Measurements from ENCODE around the gene CCNL2.

CCNL2 gene

DNA sequence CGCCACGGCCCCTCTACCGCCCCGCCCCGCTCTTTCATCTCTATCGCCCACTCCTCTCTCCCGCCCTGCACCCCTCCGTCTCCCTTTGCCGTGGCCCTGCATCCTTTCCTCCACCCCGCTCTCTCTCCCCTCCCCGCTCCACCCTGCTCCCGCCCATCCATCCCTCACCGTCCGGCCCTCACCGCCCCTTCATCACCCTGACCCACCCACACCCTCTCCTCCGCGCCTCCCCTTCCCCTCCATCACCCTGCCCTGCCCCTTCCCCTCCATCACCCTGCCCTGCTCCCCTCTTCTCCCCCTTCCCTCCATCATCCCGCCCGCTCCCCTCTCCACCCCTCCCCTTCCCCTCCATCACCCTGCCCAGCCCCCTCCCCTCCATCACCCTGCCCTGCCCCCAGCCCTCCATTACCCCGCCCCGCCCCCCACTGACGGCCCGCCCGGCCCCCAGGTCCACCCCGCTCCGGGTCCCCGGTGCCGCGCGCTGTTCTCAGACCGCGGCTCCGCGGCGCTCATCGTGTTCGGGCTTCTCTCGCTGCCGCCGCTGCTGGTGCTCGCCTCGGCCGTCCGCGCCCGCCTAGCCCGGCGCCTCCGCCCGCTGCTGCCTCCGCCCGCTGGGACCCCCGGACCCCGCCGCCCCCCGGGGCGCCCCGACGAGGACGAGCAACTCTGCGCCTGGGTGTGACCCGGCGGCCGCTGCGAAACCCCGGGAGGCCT, 28.1 kb upstream of the CCNL2 start:
- TF ChIP-seq, protein P1, sequence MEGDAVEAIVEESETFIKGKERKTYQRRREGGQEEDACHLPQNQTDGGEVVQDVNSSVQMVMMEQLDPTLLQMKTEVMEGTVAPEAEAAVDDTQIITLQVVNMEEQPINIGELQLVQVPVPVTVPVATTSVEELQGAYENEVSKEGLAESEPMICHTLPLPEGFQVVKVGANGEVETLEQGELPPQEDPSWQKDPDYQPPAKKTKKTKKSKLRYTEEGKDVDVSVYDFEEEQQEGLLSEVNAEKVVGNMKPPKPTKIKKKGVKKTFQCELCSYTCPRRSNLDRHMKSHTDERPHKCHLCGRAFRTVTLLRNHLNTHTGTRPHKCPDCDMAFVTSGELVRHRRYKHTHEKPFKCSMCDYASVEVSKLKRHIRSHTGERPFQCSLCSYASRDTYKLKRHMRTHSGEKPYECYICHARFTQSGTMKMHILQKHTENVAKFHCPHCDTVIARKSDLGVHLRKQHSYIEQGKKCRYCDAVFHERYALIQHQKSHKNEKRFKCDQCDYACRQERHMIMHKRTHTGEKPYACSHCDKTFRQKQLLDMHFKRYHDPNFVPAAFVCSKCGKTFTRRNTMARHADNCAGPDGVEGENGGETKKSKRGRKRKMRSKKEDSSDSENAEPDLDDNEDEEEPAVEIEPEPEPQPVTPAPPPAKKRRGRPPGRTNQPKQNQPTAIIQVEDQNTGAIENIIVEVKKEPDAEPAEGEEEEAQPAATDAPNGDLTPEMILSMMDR (IDR thresholded peaks at IDR 0.05; ENCODE audit: control insufficient read depth, insufficient read depth, low read depth, low read length, missing control alignments), result no peak
- H3K4me3 ChIP-seq (ENCODE audit: control insufficient read depth, low read depth, low read length), result no peak overlapping the region

DNA sequence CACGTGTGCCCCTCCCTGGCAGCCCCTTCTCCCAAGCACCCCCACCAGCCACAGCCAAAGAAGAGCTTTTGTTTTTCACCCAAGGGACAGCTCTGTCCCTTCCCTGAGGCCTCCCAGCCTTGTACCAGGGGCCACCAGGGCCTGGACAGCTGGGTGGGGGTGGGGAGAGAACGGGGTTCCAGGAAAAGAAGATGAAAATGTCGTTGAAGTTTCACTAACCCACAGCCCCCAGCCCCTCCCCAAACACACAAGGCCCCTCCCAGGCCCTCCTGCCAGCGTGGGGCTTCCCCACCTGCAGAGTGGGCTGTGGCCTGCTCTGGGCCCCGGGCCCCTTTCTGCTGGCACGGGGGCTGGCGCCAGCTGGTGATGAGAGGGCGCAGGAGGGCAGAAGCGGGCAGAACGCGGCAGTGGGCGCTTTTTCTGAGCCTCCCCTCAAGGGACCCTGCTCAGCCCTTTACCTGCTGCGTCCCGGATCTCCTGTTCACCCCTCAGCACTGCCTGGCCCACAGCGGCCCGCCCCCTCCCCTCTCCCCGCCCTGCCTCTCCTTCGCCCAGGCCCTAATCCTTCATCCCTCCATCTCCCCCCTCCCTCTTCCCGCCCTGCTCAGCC, 27.5 kb upstream of the CCNL2 start:
- no peak overlapping the region for H3K4me3 ChIP-seq (ENCODE audit: control insufficient read depth, low read depth, low read length)
- TF ChIP-seq, protein P1 (IDR thresholded peaks at IDR 0.05; ENCODE audit: control insufficient read depth, insufficient read depth, low read depth, low read length, missing control alignments), result no peak
- DNase-seq (ENCODE audit: low read depth), result no peak

More for the DNA sequence above, 28.1 kb upstream of the CCNL2 start:
- no peak for DNase-seq (ENCODE audit: low read depth)

DNA sequence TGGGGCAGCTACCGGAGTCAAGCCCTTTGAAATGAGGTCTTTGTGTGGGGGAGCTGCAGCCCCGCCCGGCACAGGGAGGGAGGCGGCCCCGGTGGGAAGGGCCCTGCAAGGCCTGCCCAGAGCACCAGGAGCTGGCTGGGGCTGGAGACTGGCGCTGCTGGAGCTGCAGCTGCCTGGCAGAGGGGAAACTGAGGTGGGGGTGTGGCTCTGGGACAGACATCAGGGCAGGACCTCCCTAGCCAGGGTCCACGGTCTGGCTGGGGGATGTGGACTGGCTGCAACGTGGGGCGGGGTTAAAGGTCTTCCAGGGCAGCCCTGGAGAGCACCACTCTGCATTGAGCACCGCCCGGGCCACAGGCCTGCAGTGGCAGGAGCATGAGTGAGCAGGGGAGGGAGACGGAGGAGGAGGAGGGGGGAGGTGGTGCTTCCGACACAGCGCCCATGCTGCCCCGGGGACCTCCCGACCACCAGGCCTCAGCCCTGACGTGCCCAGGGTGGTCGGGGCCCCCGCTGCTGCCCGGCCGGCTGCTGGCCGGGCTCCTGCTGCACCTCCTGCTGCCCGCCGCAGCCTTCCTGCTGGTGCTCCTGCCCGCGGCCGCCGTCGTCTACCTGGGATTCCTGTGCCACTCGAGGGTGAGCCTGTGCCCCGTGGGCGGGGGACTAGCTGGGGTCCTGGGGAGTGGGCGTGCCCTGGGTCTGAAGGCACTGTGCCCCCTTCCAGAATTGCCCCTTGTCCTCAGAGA, 26.8 kb upstream of the CCNL2 start:
- TF ChIP-seq, protein P1 (IDR thresholded peaks at IDR 0.05; ENCODE audit: control insufficient read depth, insufficient read depth, low read depth, low read length, missing control alignments), result no peak
- DNase-seq (ENCODE audit: low read depth), result no peak
- no peak overlapping the region for H3K4me3 ChIP-seq (ENCODE audit: control insufficient read depth, low read depth, low read length)

DNA sequence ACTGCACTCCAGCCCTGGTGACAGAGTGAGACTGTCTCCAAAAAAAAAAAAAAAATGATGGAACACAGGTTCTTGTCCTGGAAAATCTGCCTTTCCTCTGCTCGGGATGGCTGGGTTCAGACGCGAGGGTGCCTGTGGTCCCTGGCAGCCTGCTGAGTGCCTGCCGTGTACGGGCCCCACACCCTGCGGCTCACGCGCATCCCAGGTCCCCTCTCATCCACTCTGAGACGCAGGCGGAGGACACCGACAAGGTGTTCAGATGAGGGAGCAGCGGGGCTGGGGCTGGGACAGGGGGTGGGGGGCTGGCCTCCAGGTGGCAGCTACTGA, 26.3 kb upstream of the CCNL2 start:
- H3K4me3 ChIP-seq (ENCODE audit: control insufficient read depth, low read depth, low read length), result no peak overlapping the region
- TF ChIP-seq, protein P1 (IDR thresholded peaks at IDR 0.05; ENCODE audit: control insufficient read depth, insufficient read depth, low read depth, low read length, missing control alignments), result no peak
- no peak for DNase-seq (ENCODE audit: low read depth)

DNA sequence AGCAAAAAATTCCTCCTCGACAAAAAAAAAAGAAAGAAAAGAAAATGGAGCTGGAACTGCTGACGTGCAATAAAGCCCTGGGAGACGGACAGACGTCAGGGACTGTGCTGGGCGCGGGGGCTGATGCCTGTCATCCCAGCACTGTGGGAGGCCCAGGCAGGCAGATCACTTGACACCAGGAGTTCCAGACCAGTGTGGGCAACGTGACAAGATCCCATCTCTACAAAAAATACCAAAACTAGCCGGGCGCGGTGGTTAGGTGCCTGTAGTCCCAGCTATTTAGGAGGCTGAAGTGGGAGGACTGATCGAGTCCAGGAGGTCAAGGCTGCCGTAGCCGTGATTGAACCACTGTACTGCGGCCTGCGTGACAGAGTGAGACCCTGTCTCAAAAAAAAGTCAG, 25.6 kb upstream of the CCNL2 start:
- TF ChIP-seq, protein P1 (IDR thresholded peaks at IDR 0.05; ENCODE audit: control insufficient read depth, insufficient read depth, low read depth, low read length, missing control alignments), result no peak
- no peak overlapping the region for H3K4me3 ChIP-seq (ENCODE audit: control insufficient read depth, low read depth, low read length)
- DNase-seq (ENCODE audit: low read depth), result no peak

DNA sequence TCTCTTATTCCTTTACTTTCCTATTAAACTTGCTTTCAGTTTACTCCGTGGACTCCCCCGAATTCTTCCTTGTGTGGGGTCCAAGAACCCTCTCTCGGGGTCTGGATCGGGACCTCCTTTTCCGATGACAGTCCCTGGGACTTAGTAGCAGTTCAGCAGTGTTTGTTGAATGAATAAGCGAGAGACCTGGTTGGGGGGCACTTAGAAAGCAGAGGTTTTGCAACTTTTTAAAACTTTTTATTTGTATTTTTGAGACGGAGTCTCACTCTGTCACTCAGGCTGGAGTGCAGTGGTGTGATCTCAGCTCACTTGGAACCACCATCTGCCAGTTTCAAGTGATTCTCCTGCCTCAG, 24.1 kb upstream of the CCNL2 start:
- H3K4me3 ChIP-seq (ENCODE audit: control insufficient read depth, low read depth, low read length), result no peak overlapping the region
- TF ChIP-seq, protein P1 (IDR thresholded peaks at IDR 0.05; ENCODE audit: control insufficient read depth, insufficient read depth, low read depth, low read length, missing control alignments), result no peak
- DNase-seq (ENCODE audit: low read depth), result no peak

Measured in AG09309 (cell line).